Ovary (tissue), 3 donors: ENCODE results near the gene RABGAP1L.

Source experiments
- CTCF ChIP-seq, 3 donors: fragments of 450-650 bp in 2 of 3; fragments of 200-600 bp in 1 of 3; IDR thresholded peaks; one replicate each; pipeline versions ENCODE4 v1.5.1 to v1.8.0; 2016 to 2022; ENCODE audit warnings: antibody characterized with exemption in 3 of 3, mild to moderate bottlenecking in 1 of 3
- POLR2A ChIP-seq: fragments of 450-650 bp; IDR thresholded peaks from one replicate; pipeline ENCODE4 v1.6.1; 2017; ENCODE audit warnings: antibody characterized with exemption, mild to moderate bottlenecking, moderate library complexity
- donor health status: DM: no; HTN: no; CAD: no.

DNA sequence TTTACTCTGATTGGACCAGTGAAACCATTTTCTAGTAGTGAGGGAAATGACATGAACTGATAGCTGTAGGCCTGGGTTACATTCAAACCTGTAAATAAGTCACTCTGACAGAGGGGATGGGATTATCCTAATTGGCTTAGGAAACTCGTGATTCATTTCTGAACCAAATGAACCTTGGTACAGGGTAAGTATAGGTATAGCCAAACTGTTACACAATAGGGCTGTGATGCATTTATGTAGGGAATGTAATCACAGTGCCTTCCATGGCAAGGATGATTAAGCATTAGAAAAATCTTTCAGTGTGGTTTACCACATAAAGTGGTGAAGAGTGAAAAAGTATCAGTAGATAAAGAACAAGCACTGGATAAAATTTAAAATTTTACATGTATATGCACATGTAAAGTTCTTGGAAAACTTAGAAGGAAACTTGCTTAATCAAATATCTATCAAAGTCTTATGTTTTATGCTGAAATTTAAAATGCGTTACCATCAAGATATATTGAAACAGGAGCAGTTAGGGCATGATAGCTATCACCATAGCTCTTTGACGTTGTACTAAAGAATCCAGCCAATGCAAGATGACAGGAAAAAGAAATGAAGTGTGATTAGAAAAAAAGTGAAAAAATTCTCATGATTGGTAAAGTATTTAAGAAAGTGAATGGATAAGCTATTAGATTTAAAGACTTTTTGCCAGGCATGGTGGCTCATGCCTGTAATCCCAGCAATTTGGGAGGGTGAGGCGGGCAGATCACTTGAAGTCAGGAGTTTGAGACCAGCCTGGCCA is 63.0 kb downstream of the RABGAP1L start:
- no peak for TF ChIP-seq CTCF (IDR thresholded peaks at IDR 0.05)
- no peak for TF ChIP-seq POLR2A
